Aorta (tissue), 5 donors: ENCODE measurements around the gene TDP1. TPM values are rescaled to one million over a fixed set of nuclear protein-coding genes. Genes with fewer than 3 reads are reported as not detected.

Experiments
- ATAC-seq: fragments of 200-7000 bp; cut with Tn5 transposase; one replicate; pipeline ENCODE4 v1.9.1; 2022; ENCODE audit warnings: moderate library complexity; ENCODE audit not compliant: low FRiP score
- DNase-seq, 2 donors: peaks; one replicate each; pipeline ENCODE4 v3.0.0-alpha.2; 2020
- H3K27ac ChIP-seq, 2 donors: one replicate each; pipeline ENCODE4 v1.5.1; 2013; ENCODE audit warnings: low read length in 2 of 2, mild to moderate bottlenecking in 2 of 2, moderate library complexity in 2 of 2, control low read depth in 1 of 2, inconsistent platforms in 1 of 2, low read depth in 1 of 2
- H3K27me3 ChIP-seq, 2 donors: one replicate each; pipeline ENCODE4 v1.6.1; 2013; ENCODE audit warnings: control low read depth in 1 of 2, low read length in 1 of 2, mild to moderate bottlenecking in 1 of 2, moderate library complexity in 1 of 2; ENCODE audit not compliant: insufficient read depth in 2 of 2, control insufficient read depth in 1 of 2
- H3K36me3 ChIP-seq, 2 donors: one replicate each; pipeline ENCODE4 v1.6.1; 2013; ENCODE audit warnings: control low read depth in 1 of 2, low read length in 1 of 2, mild to moderate bottlenecking in 1 of 2; ENCODE audit not compliant: insufficient read depth in 2 of 2, control insufficient read depth in 1 of 2
- H3K4me1 ChIP-seq, 2 donors: one replicate each; pipeline ENCODE4 v1.6.1; 2013; ENCODE audit warnings: low read length in 2 of 2, control low read depth in 1 of 2, mild to moderate bottlenecking in 1 of 2, moderate library complexity in 1 of 2; ENCODE audit not compliant: insufficient read depth in 2 of 2, control insufficient read depth in 1 of 2
- H3K4me3 ChIP-seq, 2 donors: one replicate each; pipeline ENCODE4 v1.5.1; 2013; ENCODE audit warnings: low read length in 2 of 2, control low read depth in 1 of 2, mild to moderate bottlenecking in 1 of 2
- H3K9me3 ChIP-seq: one replicate; pipeline ENCODE4 v1.6.1; 2013; ENCODE audit warnings: mild to moderate bottlenecking, low read length; ENCODE audit not compliant: control insufficient read depth
- WGBS, 2 donors: extraction: QIAGEN DNeasy Blood & Tissue Kit; methylation state at CpG; one replicate each; pipeline ENCODE4 v1.1.7; 2013; 5-methylcytosine and 5-hydroxymethylcytosine counted together
- intact Hi-C, 2 donors: fragments of 100-400 bp; cut with DNase I; formaldehyde crosslinking; loops; one replicate each; pipeline versions ENCODE4 v1.14.2 to v1.15.0; 2022
- polyA plus RNA-seq, 2 donors: library from polyadenylated mRNA; stranded (reverse); fragments of 200-250 nt; gene quantifications; one replicate each; pipeline ENCODE4 v1.2.3, GENCODE V29; 2013
- total RNA-seq, 2 donors: library from RNA; stranded (reverse); fragmentation: NEBNext Ultra II Directional; extraction: Animal tissue kit (Norgen Biotek cat#: 25700); gene quantifications; one replicate each; pipeline ENCODE4 v1.2.1, GENCODE V29; 2021
- donor health status: healthy with polysubstance abuse.
- donor health status: Bipolar disorder and iron deficiency.
- donor health status: DM: no; HTN: no; CAD: no.
- donor health status: DM: no; HTN: no; CAD: no.
- donor health status: DM: yes; HTN: yes; CAD: no.

The TDP1 gene
- total and polyA plus RNA-seq, 4 donors = 3.5 to 13.3 (median 7.4) TPM

GRCh38 chr14:89988787-89989186, 33.1 kb downstream of the TDP1 start:
- intact Hi-C loops = no loop called here
- no peaks in the 10 kb centered on the region for H3K9me3 ChIP-seq
- ATAC-seq = no peak

GRCh38 chr14:89990218-89990617, 34.5 kb downstream of the TDP1 start:
- Histone ChIP-seq H3K27ac (no peak overlapping the region), H3K27me3 (no peaks in the 10 kb centered on the region), H3K4me3 (no peak overlapping the region), H3K36me3 (peaks cover 2 to 9% of the 10 kb centered on the region in 2 donors), H3K9me3 (no peaks in the 10 kb centered on the region), H3K4me1 (no peaks in the 10 kb centered on the region)
- 93% methylated on average over 5 of the region's 5 CpGs for WGBS, 2 donors
- ATAC-seq (no peak), DNase-seq (no peak)
- intact Hi-C loops = no loop called here

More at GRCh38 chr14:89988787-89989186, 33.1 kb downstream of the TDP1 start:
- 89 to 91% methylated on average over 5 of the region's 5 CpGs for WGBS, 2 donors
- Histone ChIP-seq H3K27ac (no peak overlapping the region), H3K4me3 (no peak overlapping the region), H3K27me3 (no peaks in the 10 kb centered on the region), H3K4me1 (no peaks in the 10 kb centered on the region), H3K36me3 (peaks cover 2 to 9% of the 10 kb centered on the region in 2 donors)
- no peak for DNase-seq

- Histone ChIP-seq H3K27me3 (no peaks in the 10 kb centered on the region), H3K4me1 (no peaks in the 10 kb centered on the region), H3K36me3 (peaks cover 2 to 9% of the 10 kb centered on the region in 2 donors), H3K9me3 (no peaks in the 10 kb centered on the region), H3K27ac (no peak overlapping the region), H3K4me3 (no peak overlapping the region)
- WGBS, 2 donors = 65 to 67% methylated on average over 2 of the region's 2 CpGs
- intact Hi-C loops = no loop called here
- ATAC-seq = no peak
- DNase-seq = no peak
Measured at GRCh38 chr14:89990623-89991275, 35.0 kb downstream of the TDP1 start.

GRCh38 chr14:89992273-89992672, 36.5 kb downstream of the TDP1 start:
- intact Hi-C loops = no loop called here
- H3K27me3 ChIP-seq = no peaks in the 10 kb centered on the region
- DNase-seq (no peak), ATAC-seq (no peak)
- H3K4me3 ChIP-seq = no peak overlapping the region
- no peaks in the 10 kb centered on the region for H3K4me1 ChIP-seq
- H3K9me3 ChIP-seq = no peaks in the 10 kb centered on the region
- WGBS, 2 donors = 91 to 93% methylated on average over 3 of the region's 3 CpGs
- H3K36me3 ChIP-seq = peaks cover 0 to 2% of the 10 kb centered on the region in 2 donors
- no peak overlapping the region for H3K27ac ChIP-seq

- DNase-seq = no peak
- Histone ChIP-seq H3K9me3 (no peaks in the 10 kb centered on the region), H3K27me3 (no peaks in the 10 kb centered on the region), H3K27ac (no peak overlapping the region), H3K36me3 (peaks cover 0 to 4% of the 10 kb centered on the region in 2 donors), H3K4me3 (no peak overlapping the region), H3K4me1 (no peaks in the 10 kb centered on the region)
- intact Hi-C loops = no loop called here
- ATAC-seq = no peak
- 92 to 95% methylated on average over 1 of the region's 1 CpG for WGBS, 2 donors
Measured at GRCh38 chr14:89996963-89997362, 41.2 kb downstream of the TDP1 start.

GRCh38 chr14:90000935-90001334, 45.2 kb downstream of the TDP1 start:
- Histone ChIP-seq H3K36me3 (peaks cover 3 to 6% of the 10 kb centered on the region in 2 donors), H3K4me3 (no peak overlapping the region), H3K27ac (no peak overlapping the region), H3K4me1 (no peaks in the 10 kb centered on the region), H3K9me3 (no peaks in the 10 kb centered on the region), H3K27me3 (no peaks in the 10 kb centered on the region)
- DNase-seq = no peak
- ATAC-seq = no peak
- intact Hi-C loops = no loop called here
- 94 to 97% methylated on average over 2 of the region's 2 CpGs for whole genome bisulfite sequencing, 2 donors

- no peak for DNase-seq
- Histone ChIP-seq H3K27me3 (no peaks in the 10 kb centered on the region), H3K4me3 (no peak overlapping the region), H3K27ac (no peak overlapping the region), H3K36me3 (peaks cover 3 to 5% of the 10 kb centered on the region in 2 donors), H3K4me1 (no peaks in the 10 kb centered on the region), H3K9me3 (no peaks in the 10 kb centered on the region)
- ATAC-seq = no peak
- intact Hi-C loops = no loop called here
- 91 to 92% methylated on average over 6 of the region's 6 CpGs for WGBS, 2 donors
Measured at GRCh38 chr14:90003526-90004307, 48.0 kb downstream of the TDP1 start.

- intact Hi-C loops = no loop called here
- H3K27ac ChIP-seq = no peak overlapping the region
- no peaks in the 10 kb centered on the region for H3K27me3 ChIP-seq
- no peaks in the 10 kb centered on the region for H3K9me3 ChIP-seq
- no peak for DNase-seq
- no peak overlapping the region for H3K4me3 ChIP-seq
- no peaks in the 10 kb centered on the region for H3K4me1 ChIP-seq
- H3K36me3 ChIP-seq = peaks cover 3 to 5% of the 10 kb centered on the region in 2 donors
- ATAC-seq = no peak
Measured at GRCh38 chr14:90005441-90005840, 49.7 kb downstream of the TDP1 start.
